HG02981 (cell line): ENCODE results near the gene GGTA1.

Source experiments
- ATAC-seq: cut with Tn5 transposase; IDR thresholded peaks from one replicate; pipeline ENCODE4 v1.9.1; 2021; ENCODE audit warnings: mild to moderate bottlenecking, moderate library complexity; ENCODE audit not compliant: unreplicated experiment

Gene GGTA1

GRCh38 chr9:121500165-121500478 is 478 bp upstream of the GGTA1 start:
- ATAC-seq: no peak

- ATAC-seq: no peak
Measured at GRCh38 chr9:121499177-121499426, 542 bp downstream of the GGTA1 start.

GRCh38 chr9:121498487-121499176 is 1.0 kb downstream of the GGTA1 start:
- ATAC-seq: no peak

GRCh38 chr9:121498150-121498486 is 1.5 kb downstream of the GGTA1 start:
- peak; percentile 79 for ATAC-seq

- ATAC-seq: no peak
Measured at GRCh38 chr9:121495976-121496375, 3.7 kb downstream of the GGTA1 start.

GRCh38 chr9:121494192-121494591 is 5.5 kb downstream of the GGTA1 start:
- no peak for ATAC-seq

- no peak for ATAC-seq
Measured at GRCh38 chr9:121491111-121491510, 8.5 kb downstream of the GGTA1 start.

GRCh38 chr9:121489344-121489743 is 10.3 kb downstream of the GGTA1 start:
- no peak for ATAC-seq

GRCh38 chr9:121486043-121486442 is 13.6 kb downstream of the GGTA1 start:
- ATAC-seq: no peak

- no peak for ATAC-seq
Measured at GRCh38 chr9:121485623-121486022, 14.0 kb downstream of the GGTA1 start.

GRCh38 chr9:121484651-121485446 is 14.8 kb downstream of the GGTA1 start:
- no peak for ATAC-seq

- no peak for ATAC-seq
Measured at GRCh38 chr9:121483473-121484031, 16.1 kb downstream of the GGTA1 start.

GRCh38 chr9:121483049-121483448 is 16.6 kb downstream of the GGTA1 start:
- ATAC-seq: no peak

- ATAC-seq: no peak
Measured at GRCh38 chr9:121478816-121479676, 20.6 kb downstream of the GGTA1 start.

- no peak for ATAC-seq
Measured at GRCh38 chr9:121476156-121476555, 23.5 kb downstream of the GGTA1 start.

- no peak for ATAC-seq
Measured at GRCh38 chr9:121474231-121474947, 25.3 kb downstream of the GGTA1 start.

GRCh38 chr9:121473229-121473628 is 26.4 kb downstream of the GGTA1 start:
- ATAC-seq: no peak

GRCh38 chr9:121472446-121472845 is 27.2 kb downstream of the GGTA1 start:
- no peak for ATAC-seq

GRCh38 chr9:121466142-121466541 is 33.5 kb downstream of the GGTA1 start:
- ATAC-seq: no peak

GRCh38 chr9:121464968-121465367 is 34.7 kb downstream of the GGTA1 start:
- no peak for ATAC-seq
